Esophagus (tissue), 2 donors: ENCODE measurements around the gene ACKR2. TPM values are rescaled to one million over a fixed set of nuclear protein-coding genes. Genes with fewer than 3 reads are reported as not detected.

Experiments used
- H3K27ac ChIP-seq, 2 donors: one replicate each; pipeline ENCODE4 v1.5.1; 2013; ENCODE audit warnings: low read depth in 2 of 2, mild to moderate bottlenecking in 2 of 2, inconsistent platforms in 1 of 2, low read length in 1 of 2, moderate library complexity in 1 of 2
- H3K27me3 ChIP-seq, 2 donors: one replicate each; pipeline ENCODE4 v1.6.1; 2013; ENCODE audit warnings: low read length in 2 of 2, control low read depth in 1 of 2, mild to moderate bottlenecking in 1 of 2; ENCODE audit not compliant: insufficient read depth in 2 of 2, control insufficient read depth in 1 of 2
- H3K36me3 ChIP-seq, 2 donors: one replicate each; pipeline ENCODE4 v1.6.1; 2013; ENCODE audit warnings: low read length in 1 of 2; ENCODE audit not compliant: control insufficient read depth in 2 of 2, insufficient read depth in 2 of 2
- H3K4me1 ChIP-seq, 2 donors: one replicate each; pipeline ENCODE4 v1.6.1; 2013; ENCODE audit warnings: low read length in 1 of 2; ENCODE audit not compliant: control insufficient read depth in 2 of 2, insufficient read depth in 2 of 2
- H3K4me3 ChIP-seq, 2 donors: one replicate each; pipeline ENCODE4 v1.5.1; 2013; ENCODE audit warnings: low read length in 2 of 2, mild to moderate bottlenecking in 2 of 2, low read depth in 1 of 2, moderate library complexity in 1 of 2
- H3K9me3 ChIP-seq, 2 donors: one replicate each; pipeline ENCODE4 v1.6.1; 2013; ENCODE audit warnings: mild to moderate bottlenecking in 2 of 2, low read depth in 1 of 2, low read length in 1 of 2, moderate library complexity in 1 of 2; ENCODE audit not compliant: control insufficient read depth in 2 of 2, insufficient read depth in 1 of 2
- WGBS, 2 donors: extraction: QIAGEN DNeasy Blood & Tissue Kit; methylation state at CpG; one replicate each; pipeline ENCODE4 v1.1.7; 2013; 5-methylcytosine and 5-hydroxymethylcytosine counted together
- polyA plus RNA-seq, 2 donors: library from polyadenylated mRNA; stranded (reverse); fragments of 200-250 nt; gene quantifications; one replicate each; pipeline ENCODE4 v1.2.3, GENCODE V29; 2013
- donor health status: healthy with polysubstance abuse.
- donor health status: Bipolar disorder and iron deficiency.

The ACKR2 gene
- polyA plus RNA-seq, 2 donors, result 0.75 to 0.88 TPM

GRCh38 chr3:42865256-42865655, 56.0 kb downstream of the ACKR2 start:
- Histone ChIP-seq H3K27me3 (no peaks in the 10 kb centered on the region), H3K36me3 (no peaks in the 10 kb centered on the region), H3K9me3 (peaks cover 0 to 4% of the 10 kb centered on the region in 2 donors), H3K27ac (no peak overlapping the region), H3K4me1 (no peaks in the 10 kb centered on the region), H3K4me3 (no peak overlapping the region)
- 92% methylated on average over 8 of the region's 8 CpGs for WGBS, 2 donors

- 92 to 93% methylated on average over 7 of the region's 7 CpGs for WGBS, 2 donors
- H3K4me1 ChIP-seq, result no peaks in the 10 kb centered on the region
- no peaks in the 10 kb centered on the region for H3K27me3 ChIP-seq
- no peak overlapping the region for H3K4me3 ChIP-seq
- H3K9me3 ChIP-seq, result peaks cover 0 to 4% of the 10 kb centered on the region in 2 donors
- H3K36me3 ChIP-seq, result no peaks in the 10 kb centered on the region
- no peak overlapping the region for H3K27ac ChIP-seq
These were observed 57.9 kb downstream of the ACKR2 start for GRCh38 chr3:42867138-42867537.

- WGBS, 2 donors, result 61 to 68% methylated on average over 5 of the region's 5 CpGs
- H3K27ac ChIP-seq, result no peak overlapping the region
- H3K9me3 ChIP-seq, result peaks cover 0 to 4% of the 10 kb centered on the region in 2 donors
- no peaks in the 10 kb centered on the region for H3K4me1 ChIP-seq
- H3K36me3 ChIP-seq, result no peaks in the 10 kb centered on the region
- no peaks in the 10 kb centered on the region for H3K27me3 ChIP-seq
- H3K4me3 ChIP-seq, result no peak overlapping the region
These were observed 59.6 kb downstream of the ACKR2 start for GRCh38 chr3:42868841-42869240.

- Histone ChIP-seq H3K27me3 (peaks cover 0 to 2% of the 10 kb centered on the region in 2 donors), H3K4me3 (no peak overlapping the region), H3K9me3 (no peaks in the 10 kb centered on the region), H3K36me3 (no peaks in the 10 kb centered on the region), H3K4me1 (no peaks in the 10 kb centered on the region), H3K27ac (no peak overlapping the region)
- WGBS, 2 donors, result 54 to 72% methylated on average over 5 of the region's 5 CpGs
These were observed 62.4 kb downstream of the ACKR2 start for GRCh38 chr3:42871592-42872196.

GRCh38 chr3:42872718-42873117, 63.5 kb downstream of the ACKR2 start:
- H3K27me3 ChIP-seq, result peaks cover 0 to 2% of the 10 kb centered on the region in 2 donors
- no peaks in the 10 kb centered on the region for H3K36me3 ChIP-seq
- no peaks in the 10 kb centered on the region for H3K9me3 ChIP-seq
- H3K4me3 ChIP-seq, result no peak overlapping the region
- 81 to 96% methylated on average over 1 of the region's 1 CpG for WGBS, 2 donors
- H3K27ac ChIP-seq, result no peak overlapping the region
- H3K4me1 ChIP-seq, result no peaks in the 10 kb centered on the region

- Histone ChIP-seq H3K9me3 (no peaks in the 10 kb centered on the region), H3K36me3 (no peaks in the 10 kb centered on the region), H3K27ac (no peak overlapping the region), H3K4me3 (no peak overlapping the region), H3K27me3 (peaks cover 0 to 2% of the 10 kb centered on the region in 2 donors), H3K4me1 (no peaks in the 10 kb centered on the region)
- WGBS, 2 donors, result 70 to 72% methylated on average over 9 of the region's 9 CpGs
These were observed 64.2 kb downstream of the ACKR2 start for GRCh38 chr3:42873221-42873982.

- no peaks in the 10 kb centered on the region for H3K4me1 ChIP-seq
- no peak overlapping the region for H3K4me3 ChIP-seq
- no peaks in the 10 kb centered on the region for H3K9me3 ChIP-seq
- no peaks in the 10 kb centered on the region for H3K36me3 ChIP-seq
- WGBS, 2 donors, result 89 to 91% methylated on average over 10 of the region's 10 CpGs
- H3K27ac ChIP-seq, result no peak overlapping the region
- H3K27me3 ChIP-seq, result peaks cover 0 to 2% of the 10 kb centered on the region in 2 donors
These were observed 65.5 kb downstream of the ACKR2 start for GRCh38 chr3:42874749-42875148.

GRCh38 chr3:42875325-42876151, 66.3 kb downstream of the ACKR2 start, which contains the start of gene CYP8B1:
Gene CYP8B1 (minus strand): TSS chr3:42875879. CDS start chr3:42875816, 63 bp downstream.
- peaks cover 0 to 2% of the 10 kb centered on the region in 2 donors for H3K27me3 ChIP-seq
- WGBS, 2 donors, result 79 to 85% methylated on average over 13 of the region's 13 CpGs
- H3K36me3 ChIP-seq, result no peaks in the 10 kb centered on the region
- no peak within 1 kb of the TSS for H3K4me3 ChIP-seq
- no peaks in the 10 kb centered on the region for H3K9me3 ChIP-seq
- H3K4me1 ChIP-seq, result peaks cover 0 to 3% of the 10 kb centered on the region in 2 donors
- H3K27ac ChIP-seq, result no peak within 1 kb of the TSS

GRCh38 chr3:42876401-42876800, 67.2 kb downstream of the ACKR2 start:
- 53 to 64% methylated on average over 1 of the region's 1 CpG for WGBS, 2 donors
- Histone ChIP-seq H3K4me3 (no peak overlapping the region), H3K9me3 (no peaks in the 10 kb centered on the region), H3K36me3 (no peaks in the 10 kb centered on the region), H3K27ac (no peak overlapping the region), H3K27me3 (peaks cover 0 to 2% of the 10 kb centered on the region in 2 donors), H3K4me1 (peaks cover 0 to 7% of the 10 kb centered on the region in 2 donors)
